NCI-H1048 (cell line): Measurements from ENCODE around the gene PITPNB.

ENCODE experiments used
- DNase-seq: peaks from one replicate; lab custom pipeline; 2025; lab: John Stamatoyannopoulos, UW

PITPNB gene

GRCh38 chr22:27803841-27804415 is 115.1 kb downstream of the PITPNB start:
- DNase-seq: no peak

- DNase-seq: no peak
These were observed 116.5 kb downstream of the PITPNB start for GRCh38 chr22:27802346-27803073.
